Lung microvascular endothelial cell (primary cell): ENCODE data around the gene CDKAL1. TPM values are rescaled to one million over a fixed set of nuclear protein-coding genes. Genes with fewer than 3 reads are reported as not detected.

Experiments
- DNase-seq, 2 donors: peaks; one replicate each; pipeline versions ENCODE4 v3.0.0 to v3.0.0-alpha.2; 2010; ENCODE audit warnings: low read depth in 2 of 2
- total RNA-seq: library from RNA; depleted of rRNA; stranded (reverse); fragments of >200 nt; gene quantifications from 2 replicates; pipeline ENCODE4 v1.2.1, GENCODE V29; 2014

Gene CDKAL1
- total RNA-seq, 1 donor from 2014 or later = 17.5 TPM

- peak; percentile 16 to 85 for DNase-seq
These were observed 663.9 kb downstream of the CDKAL1 start for GRCh38 chr6:21198032-21198640.

DNA sequence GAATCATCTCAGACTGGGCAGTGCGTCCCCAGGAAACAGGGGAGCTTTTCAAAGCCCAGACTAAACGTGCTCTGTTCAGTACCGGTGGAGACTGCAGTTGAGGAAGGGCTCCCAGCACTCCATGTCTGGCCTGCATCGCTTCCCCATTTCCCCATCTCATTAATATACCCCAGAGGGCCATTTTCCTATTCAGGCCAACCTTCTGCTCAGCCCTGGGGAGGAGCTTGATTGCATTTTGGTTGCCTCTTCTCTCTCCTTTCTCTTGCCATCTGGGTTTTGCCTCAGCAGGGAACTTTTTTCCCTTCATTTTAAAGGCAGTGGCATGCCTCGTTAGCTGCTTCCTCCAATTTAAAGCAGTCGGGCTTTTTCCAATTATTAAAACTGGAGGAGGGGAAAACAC, 665.0 kb downstream of the CDKAL1 start:
- no peak for DNase-seq

DNA sequence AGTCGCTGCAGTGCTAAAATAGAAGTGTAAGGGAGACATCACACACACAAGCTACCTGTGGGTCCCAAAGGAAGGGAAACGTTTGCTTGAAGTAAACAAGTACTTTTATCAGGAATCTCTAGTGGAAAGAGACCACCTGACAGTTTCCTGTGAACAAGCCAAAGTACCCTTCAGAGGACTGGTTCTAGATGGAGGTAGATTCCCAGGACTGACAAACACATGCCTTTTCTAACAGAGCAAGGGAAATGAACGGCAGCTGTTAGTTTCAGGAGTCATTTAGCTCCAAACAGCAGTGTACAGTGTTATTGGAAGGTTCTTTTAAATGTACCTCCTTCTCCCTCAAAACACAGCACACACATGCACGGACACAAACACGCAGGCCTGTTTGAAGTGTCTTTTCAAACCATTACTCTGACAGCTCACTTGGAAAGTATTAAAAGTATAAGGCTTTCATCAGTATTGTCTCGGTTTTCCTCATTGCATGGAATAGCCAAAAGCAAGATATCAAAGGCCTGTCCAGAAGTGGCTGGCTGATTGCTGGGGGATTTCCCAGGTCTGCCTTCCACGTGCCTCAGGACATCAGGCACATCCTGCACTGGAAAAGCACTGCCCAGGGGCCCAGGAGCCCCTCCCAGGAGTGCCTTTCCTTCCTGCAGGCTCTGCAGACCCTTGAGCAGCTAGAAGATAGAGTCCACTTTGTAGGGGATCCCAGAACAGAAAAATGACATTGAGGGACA, 666.0 kb downstream of the CDKAL1 start:
- DNase-seq = peak; percentile 36 to 45

DNA sequence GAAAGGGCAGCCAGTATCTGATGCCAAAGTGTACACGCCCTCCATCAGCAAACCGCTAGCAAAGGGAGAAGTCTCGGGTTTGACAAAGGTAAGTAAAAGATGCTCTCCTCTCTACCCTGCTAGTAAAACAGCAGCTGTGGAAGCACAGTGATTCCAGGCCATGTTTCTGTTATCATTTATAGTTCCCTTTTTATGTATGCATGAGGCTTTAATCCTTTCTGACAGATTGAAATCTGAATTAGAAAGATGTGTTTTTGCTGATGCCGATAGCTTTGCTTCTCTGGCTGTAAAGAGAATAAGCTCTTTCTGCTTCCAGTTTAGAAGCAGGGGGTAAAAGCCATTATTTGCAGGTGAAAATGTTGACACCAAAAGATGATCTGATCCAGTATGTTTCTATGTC, 666.9 kb downstream of the CDKAL1 start:
- no peak for DNase-seq

GRCh38 chr6:21201637-21202350, 667.5 kb downstream of the CDKAL1 start:
- DNase-seq = no peak

DNA sequence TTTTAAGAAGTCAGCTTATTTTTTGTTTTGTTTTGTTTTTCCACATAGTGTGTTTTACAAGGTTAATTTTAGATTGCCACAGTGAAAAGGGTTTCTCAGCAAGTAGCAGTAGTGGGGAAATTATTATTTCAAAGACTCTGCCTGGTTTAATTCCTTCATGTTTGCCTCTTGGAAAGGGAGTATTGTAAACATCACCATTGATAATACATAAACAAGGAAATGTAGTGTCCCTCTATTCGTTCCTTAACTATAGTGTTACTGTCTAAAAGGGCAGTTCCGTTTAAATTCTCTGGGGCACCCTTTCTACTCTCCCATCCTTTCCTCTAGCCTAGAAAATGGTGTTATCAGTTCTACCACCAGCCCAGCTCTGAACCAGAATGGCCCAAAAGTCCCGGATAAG, 668.3 kb downstream of the CDKAL1 start:
- DNase-seq = no peak

DNA sequence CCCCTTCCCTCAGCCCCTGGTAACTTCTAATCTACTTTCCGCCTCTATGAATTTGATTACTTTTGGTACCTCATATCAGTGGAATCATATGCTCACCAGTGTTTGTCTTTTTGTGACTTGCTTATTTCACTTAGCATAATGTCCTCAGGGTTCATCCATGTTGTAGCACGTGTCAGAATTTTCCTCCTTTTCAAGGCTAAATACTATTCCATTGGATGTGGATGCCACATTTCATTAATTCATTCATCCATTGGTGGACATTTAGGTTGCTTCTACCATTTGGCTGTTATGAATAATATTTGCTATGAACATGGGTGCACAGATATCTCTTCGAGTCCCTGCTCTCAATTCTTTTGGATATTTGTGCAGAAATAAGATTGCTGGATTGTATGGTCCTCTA, 670.7 kb downstream of the CDKAL1 start:
- no peak for DNase-seq

GRCh38 chr6:21208081-21208795, 674.0 kb downstream of the CDKAL1 start:
- no peak for DNase-seq

- DNase-seq = no peak
These were observed 674.5 kb downstream of the CDKAL1 start for GRCh38 chr6:21208796-21209186.

- no peak for DNase-seq
These were observed 679.2 kb downstream of the CDKAL1 start for GRCh38 chr6:21213492-21213891.

DNA sequence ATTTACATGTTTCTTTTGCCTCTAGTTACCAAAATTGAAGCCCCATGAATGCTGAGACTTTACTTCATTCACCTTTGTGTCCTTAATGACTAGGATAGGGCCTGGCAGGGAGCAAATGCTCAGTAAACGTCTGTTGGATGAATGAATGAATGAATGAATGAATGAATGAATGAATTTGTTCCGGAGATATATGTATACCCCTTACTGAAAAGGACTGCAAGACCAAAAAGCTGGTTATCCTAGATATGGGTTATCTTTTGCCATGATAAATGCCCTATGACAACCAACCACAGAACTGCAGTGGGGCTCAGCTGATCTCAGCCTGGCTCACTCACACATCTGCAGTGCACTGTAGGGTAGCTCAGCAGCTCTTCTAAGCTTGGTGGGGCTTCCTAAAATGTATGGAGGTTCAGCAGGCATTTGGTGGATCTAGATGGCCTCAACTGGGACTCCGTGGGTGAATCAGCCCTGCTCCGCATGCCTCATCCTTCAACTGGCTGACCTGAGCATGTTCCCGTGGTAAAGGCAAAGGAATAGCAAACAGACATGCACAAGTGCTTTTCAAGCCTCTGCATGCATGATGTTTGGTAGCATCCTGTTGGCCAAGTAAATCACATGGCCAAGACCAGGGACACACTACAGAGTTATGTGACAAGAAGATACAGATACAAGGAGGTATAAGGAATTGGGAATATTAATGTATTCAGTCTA, 680.6 kb downstream of the CDKAL1 start:
- no peak for DNase-seq

GRCh38 chr6:21219241-21219640, 685.0 kb downstream of the CDKAL1 start:
- DNase-seq = no peak

GRCh38 chr6:21219856-21220255, 685.6 kb downstream of the CDKAL1 start:
- DNase-seq = no peak

DNA sequence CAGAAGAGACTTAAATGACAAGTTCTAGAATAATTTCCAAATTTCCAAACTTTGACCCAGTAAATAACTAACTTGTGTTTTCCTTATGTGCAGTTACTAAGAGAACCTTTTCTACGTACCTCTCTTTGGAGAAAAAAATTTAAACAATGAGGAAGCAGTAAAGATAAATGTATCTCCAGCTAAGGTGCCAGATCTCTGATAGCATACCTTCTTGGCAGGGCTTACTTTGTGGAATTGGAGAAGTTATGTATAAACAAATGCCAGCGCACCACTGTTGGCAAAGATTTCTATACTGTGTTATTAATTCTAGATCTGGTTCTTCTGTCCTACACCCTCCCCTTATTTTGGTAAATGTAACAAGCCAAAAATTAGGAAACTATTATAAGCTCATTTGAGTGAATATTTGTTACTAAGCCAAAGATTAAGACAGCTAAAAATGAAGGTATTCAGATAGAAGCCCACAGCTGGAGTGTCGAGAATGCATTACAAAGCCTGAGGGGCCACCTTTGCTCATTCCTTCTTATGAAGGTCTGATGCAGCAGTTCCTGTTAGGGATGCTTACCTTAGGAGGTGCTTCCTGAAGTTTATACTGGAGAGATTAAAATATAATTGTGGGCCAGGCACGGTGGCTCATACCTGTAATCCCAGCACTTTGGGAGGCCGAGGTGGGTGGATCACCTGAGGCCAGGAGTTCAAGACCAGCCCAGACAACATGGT, 686.2 kb downstream of the CDKAL1 start:
- no peak for DNase-seq

DNA sequence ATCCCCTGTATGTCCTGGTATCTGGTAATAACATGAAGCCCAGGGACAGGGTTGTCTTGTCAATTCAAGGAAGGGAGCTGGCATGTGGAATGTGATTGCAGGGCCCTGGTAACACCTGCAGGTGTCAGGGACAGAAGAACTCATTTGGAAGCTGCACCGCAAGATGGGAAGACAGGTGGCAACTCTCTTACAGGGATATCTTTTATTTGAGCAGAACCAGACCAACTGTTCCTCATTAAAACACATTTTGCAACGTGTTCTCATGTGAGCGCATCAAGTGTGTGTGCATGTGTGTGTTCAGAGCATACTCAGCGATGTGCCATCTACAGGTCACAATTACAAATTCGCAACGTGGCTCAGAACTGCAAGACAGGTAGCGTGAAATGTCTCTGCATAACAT, 688.4 kb downstream of the CDKAL1 start:
- DNase-seq = no peak

GRCh38 chr6:21225912-21226311, 691.7 kb downstream of the CDKAL1 start:
- no peak for DNase-seq

DNA sequence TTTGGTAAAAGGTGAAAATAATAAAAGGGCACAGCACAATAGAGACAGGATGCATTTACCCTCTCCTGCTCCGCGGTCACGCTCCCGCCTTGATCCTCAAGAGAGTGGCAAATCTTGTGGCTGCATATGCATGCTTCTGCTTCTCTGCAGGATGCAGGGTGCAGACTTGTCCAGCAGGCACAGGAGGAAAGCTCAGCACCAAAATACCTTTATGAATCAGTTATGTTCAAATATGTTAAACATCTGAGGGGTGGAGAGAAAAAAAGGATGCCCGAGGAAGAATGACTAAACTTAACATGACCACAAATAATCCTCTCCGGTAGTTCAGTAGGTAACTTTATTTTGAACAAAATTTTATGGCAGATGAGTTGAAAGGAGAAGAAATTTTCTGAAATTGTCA, 693.2 kb downstream of the CDKAL1 start:
- no peak for DNase-seq

DNA sequence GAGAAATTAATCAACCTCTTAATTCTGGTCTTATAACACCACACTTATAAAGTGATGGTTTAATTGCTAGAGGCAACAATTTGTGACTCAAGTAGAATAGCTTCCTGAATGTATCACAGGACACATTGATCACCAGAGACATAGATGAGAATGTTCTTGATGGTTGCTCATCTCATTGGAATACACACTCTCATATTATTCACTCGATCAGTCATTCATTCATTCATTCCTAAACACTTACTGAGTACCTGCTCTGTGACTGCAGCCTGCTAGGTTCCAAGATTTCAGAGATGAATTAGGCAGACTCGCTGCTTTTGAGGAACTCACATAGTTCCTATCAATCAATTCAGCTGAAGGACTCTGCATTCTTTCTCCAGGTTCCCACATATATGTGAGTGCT, 694.2 kb downstream of the CDKAL1 start:
- DNase-seq = no peak

DNA sequence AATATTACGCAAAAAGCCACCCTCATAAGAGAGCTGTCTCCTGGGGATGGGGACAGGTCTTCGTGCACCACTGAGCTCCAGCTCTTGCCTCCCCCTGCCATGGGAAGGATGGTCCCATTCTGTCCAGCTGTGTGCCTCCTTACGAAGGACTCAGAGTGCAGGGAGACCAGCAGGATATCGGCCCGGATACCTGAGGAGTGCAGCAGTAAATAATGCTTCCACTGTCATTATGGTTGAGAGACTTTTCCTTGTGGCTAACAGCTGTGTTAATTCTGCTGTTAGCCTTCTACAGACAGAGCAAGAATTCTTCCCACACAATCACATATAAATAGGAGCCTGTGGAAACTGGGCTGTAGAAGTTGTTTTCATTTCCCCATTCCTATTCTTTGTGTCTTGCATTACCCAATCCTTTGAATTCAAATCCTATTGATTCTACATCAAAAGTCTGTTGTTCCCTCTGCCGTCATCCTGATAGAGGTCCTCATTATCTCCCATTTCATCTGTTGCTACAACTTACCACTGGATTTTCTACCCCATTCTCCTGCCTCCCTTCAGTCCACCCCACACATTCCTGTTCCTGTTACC, 694.7 kb downstream of the CDKAL1 start:
- DNase-seq = no peak

- DNase-seq = no peak
These were observed 696.3 kb downstream of the CDKAL1 start for GRCh38 chr6:21230536-21230935.
